HG02981 (cell line): ENCODE results near the gene SHH.

Source experiments
- ATAC-seq: cut with Tn5 transposase; IDR thresholded peaks from one replicate; pipeline ENCODE4 v1.9.1; 2021; ENCODE audit warnings: mild to moderate bottlenecking, moderate library complexity; ENCODE audit not compliant: unreplicated experiment

The SHH gene

DNA sequence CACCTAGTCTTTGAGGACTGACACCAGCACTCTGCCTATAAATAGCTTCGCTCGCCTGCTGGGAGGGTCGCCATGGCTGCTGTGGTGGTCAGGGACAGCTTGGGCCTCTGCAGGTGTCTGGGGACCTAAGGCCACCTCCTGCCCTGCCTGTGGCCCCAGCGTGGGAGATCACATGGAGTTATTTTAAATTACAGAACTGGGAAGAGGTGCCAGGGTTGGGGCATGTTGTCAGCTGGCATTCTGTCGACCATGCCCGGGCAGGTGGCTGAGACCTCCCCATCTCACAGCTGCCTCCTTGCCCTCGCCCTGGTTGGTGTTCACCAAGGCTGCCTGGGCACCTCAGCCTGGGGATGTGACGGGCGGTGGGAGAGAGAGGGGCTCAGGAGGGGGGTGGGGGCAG, 18.1 kb downstream of the SHH start:
- ATAC-seq = no peak

DNA sequence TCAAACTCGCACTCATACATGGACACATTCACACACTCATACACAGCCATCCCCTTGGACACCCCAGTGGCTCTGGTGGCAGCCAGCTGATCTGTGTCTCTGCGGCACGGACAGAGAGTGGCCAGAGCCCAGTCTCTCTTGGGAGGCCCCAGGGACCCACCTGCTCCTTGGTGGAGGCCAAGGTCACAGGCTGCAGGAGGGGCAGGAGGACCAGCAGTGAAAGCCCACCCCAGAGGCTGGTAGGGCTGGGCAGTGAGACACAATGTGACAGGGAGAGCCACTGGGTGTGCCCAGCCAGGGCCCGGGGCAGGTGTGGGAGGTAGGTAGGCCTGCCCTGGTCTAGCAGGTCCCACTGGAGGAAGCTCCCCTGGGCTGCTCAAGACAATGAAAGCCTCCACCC, 18.5 kb downstream of the SHH start:
- ATAC-seq = no peak

DNA sequence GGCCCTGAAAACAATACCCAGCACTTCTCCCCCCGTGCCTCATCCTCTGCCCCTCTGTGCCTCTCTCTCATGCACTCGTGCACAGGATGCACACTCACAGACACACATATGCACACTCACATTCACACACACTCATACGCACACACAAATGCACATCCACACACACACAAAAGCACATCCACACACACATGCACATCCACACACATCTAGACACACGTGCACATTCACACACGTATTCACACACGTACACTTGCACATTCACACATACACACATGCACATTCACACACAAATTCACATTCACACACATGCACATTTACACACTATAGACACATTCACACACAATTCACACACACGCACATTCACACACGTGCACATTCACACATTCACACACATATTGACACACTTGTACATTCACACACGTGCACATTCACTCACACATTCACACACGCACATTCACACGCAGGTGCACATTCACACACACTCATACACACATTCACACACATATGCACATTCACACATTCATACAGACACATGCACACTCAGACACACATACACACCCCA, 19.2 kb downstream of the SHH start:
- ATAC-seq = no peak

DNA sequence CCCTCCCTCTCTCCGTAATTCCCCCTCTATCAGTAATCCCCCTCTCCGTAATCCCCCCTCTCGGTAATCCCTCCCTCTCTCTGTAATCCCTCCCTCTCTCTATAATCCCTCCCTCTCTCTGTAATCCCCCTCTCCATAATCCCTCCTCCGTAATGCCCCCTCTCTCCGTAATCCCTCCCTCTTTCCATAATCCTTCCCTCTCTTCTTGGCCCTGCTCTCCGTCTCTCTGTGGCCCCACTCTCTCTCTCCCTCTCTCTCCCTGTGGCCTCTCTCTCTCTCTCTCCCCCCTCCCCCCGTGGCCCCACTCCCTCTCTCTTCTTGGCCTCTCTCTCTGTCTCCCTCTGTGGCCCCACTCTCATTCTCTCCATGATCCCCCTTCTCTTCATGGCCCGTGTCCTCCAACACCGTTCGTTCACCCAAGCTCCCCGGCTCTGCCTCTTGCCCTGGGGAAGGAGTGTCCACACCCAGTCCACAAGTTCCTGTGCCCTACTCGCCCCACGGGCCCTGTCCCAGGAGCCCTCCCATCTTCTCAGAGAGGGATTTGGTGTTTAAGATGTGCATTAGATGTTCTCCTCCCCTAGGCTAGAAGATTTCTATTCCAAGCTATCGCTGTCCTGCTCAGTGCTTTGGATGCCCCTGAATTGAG, 19.8 kb downstream of the SHH start:
- no peak for ATAC-seq

DNA sequence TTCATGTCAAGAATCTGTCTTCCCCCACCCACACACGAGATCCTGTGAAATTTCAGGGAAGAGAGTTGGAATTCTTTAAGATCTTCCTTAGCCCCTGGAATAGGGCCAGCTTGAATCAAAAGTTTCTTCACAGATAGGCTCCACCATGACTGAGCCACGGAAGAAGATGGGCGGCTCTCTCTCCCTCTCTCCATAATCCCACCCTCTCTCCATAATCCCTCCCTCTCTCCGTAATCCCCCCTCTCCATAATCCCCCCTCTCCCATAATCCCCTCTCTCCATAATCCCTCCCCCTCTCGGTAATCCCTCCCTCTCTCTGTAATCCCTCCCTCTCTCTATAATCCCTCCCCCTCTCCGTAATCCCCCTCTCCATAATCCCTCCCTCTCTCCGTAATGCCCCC, 20.4 kb downstream of the SHH start:
- ATAC-seq = no peak

DNA sequence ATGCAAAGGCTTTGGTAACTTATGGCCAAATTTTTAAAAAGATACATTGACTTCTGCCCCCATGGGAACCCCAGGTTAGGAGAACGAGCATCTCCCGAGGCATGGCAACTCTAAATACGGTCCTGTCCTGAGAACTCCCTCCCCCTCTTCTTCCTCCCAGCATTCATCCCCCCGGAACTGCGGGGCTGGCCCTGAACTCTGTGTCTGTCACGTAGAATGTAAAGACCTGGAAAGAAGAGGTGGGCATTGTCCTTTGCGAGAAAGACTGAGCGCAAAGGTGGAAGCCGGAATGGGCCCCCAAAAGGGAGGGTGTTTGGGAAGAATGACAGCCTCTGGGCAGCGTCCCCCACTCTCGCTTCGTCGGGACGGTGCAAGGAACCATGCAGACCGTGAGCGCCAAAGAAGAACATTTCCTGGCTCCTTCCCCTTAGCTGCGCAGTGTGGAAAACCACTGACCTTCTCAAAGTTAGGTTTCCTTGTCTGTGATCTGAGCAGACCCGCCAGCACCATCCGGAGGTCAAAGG, 21.0 kb downstream of the SHH start:
- no peak for ATAC-seq

DNA sequence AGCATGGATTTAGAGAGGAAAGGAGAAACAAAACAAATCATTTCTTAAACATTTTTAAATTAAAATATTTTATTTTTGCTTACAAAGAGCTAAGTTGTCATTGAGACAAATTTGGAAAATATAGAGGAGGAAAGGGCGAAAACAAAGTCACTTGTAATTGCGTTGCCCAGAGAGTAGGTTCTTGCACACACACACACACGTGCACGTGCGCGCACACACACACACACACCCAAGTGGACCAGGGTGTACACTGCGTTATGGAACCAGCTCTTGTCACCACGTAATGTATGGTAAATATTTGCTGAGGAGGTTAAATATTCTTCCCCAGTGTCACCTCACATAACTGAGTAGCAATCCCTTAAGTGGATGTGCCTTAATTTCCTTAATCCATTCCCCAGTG, 21.6 kb downstream of the SHH start:
- ATAC-seq = no peak

DNA sequence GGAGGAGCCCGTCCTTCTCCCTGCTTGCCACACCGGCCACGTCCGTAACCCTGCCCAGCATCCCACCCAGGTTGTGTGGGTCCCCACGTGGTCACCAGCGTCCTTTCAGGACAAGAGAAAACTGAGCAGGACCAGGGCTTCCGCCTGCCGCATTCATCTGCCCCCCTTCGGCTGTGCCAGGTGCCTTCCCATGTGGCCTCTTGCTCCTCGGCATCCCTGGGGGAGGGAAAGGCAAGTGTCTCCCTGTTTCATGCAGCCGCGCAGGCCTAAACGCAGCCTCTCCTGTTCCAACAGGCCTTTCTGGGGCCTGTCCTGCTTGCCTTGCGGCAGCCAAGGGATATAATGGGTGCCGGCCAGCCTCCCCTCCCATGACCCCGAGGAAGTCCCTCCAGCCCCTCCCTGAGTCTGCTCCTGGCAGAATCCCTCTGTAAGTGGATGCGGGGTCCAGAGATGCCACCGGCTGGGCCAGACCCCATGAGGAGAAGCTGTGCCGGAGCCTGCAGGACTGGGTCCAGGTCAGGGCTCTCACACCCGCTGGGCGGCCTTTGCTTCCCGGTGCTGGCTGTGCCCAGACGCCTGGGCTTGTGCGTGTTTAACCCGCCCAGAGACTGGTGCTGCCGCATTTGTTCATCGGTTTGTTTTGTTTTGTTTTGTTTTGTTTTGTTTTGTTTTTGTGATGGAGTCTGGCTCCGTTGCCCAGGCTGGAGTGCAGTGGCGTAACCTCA, 23.1 kb downstream of the SHH start:
- ATAC-seq = no peak

DNA sequence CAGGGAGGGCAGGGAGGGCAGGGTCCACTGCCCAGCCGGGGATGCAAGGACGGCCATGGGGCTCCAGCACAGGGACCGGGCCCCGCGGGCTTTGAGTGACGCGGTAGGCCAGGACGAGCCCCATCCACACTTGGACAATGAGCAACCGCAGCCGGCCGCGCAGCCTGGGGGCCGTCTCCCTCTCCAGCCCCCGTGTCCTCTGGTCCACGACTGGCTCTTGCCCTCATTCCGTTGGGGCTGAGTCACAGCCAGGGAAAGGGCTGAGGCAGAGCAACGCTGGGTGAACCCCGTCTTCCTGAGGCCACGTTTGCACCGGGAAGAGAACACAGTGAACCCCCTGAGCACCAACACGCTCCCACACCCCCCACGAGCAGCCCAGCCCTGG, 23.7 kb downstream of the SHH start:
- no peak for ATAC-seq

DNA sequence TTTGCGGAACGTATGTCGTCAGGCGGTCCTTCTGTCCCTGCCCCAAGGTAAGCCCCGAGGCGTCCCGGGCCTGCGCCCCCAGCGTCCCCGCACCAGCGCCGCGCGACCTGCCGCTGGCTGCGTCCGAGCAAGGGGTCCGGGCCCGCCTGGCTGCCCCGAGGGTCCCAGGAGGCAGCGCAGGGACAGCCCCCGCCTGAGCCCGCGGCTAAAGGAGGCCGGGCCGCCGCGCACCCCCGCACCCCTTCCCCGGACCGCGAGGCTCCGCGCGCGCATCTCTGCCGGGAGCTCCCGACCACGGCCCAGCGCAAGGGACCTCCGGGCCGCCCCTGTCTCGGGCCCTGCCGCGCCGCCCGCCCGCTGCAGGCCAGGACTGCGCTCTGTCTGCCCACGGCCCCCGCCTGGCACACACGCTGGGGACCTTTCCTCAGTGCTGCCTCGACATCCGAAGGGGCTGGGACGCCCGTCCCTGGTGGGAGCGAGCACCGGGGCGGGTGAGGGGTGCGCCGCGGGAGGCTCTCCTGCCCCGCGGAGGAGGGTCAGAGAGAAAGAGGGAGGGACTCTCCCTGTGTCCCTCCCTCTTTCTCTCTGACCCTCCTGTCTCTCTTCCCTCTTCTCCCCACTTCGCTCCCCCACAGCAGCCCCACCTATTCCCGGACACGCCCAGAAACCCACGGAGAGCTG, 25.0 kb downstream of the SHH start:
- ATAC-seq = no peak

DNA sequence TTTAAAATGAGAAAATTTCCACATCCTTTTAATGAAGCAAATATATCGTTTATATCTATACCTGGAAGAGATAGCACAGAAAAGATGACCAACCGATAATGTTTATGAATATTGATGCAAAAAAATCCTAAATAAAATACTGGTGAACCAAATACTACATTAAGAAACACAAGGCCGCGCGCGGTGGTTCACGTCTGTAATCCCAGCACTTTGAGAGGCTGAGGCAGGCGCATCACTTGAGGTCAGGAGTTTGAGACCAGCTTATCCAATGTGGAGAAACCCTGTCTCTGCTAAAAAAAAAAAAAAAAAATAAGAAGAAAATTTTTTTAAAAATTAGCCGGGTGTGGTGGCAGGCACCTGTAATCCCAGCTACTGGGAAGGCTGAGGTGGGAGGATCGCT, 25.8 kb downstream of the SHH start:
- ATAC-seq = no peak

DNA sequence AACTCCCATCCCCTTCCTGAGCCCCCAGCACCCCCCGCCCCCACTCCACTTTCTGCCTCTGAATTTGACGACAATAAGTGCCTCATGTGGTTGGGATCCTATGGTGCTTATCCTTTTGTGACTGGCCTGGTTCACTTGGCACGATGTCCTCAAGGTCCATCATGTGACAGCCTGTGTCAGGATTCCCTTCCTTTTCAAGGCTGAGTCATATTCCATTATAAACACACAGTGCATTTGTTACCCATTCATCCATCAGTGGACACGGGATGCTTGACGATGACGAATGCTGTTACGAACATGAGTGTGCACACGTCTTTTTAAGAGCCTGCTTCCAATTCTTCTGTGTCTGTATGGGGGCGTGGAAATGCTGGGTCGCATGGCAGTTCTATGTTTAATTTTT, 26.7 kb downstream of the SHH start:
- ATAC-seq = no peak

DNA sequence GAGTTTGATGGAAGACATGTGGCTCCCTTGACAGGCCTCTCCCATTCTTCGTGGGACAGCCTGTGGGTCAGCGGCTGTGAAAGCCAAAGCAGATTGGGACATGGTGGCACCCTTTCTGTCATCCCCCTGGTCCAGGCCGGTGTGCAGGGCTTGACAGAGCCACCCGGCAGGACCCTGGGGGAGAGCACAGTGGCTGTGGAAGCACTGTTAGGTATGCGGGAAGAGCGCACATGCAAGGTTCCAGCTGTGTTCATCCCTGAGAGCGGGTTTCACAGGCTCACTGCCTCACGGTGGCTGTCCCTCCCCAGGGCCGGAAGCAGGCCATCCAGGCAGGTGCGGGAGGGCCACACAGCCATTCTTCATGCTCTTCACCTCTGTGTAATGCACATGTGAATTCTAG, 29.8 kb downstream of the SHH start:
- no peak for ATAC-seq

DNA sequence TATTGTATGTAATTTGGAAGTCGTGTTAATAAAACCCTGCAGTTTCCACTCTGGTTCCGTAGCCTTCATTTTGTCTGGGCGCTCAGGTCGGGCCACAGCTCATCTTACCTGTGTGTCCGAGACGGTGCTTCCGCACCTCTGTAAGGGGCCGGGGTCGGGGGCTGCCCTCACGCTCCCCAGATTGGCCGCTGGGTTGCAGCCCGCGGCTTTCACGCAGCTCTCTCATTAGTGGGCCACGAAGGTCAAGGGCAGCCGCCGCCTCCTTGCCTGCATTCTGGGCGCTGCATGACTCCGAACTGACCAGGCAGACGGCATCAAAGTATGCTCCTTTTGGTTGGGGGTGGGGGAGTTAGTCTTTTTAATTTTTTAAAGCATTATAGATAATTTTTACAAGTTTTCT, 30.8 kb downstream of the SHH start:
- ATAC-seq = no peak

DNA sequence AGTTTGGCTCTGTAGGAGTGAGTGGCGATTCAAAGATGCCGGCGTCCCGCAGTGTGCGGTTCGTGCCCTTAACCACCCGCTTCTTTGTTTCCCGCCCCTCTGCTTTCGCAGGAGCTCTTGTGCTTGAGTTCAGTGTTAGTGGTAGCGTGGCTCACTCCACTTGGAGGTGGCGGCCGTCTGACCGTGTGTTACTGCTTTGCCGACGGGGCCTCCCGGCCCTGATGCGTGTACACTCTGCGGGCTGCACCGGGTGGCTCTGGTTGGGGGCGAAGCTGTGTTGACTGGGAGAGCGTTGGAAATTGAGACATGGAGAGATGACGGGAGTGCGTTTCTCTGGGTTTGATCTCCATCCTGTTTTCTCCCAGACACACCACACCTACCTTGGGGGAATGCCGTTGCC, 31.4 kb downstream of the SHH start:
- ATAC-seq = no peak

DNA sequence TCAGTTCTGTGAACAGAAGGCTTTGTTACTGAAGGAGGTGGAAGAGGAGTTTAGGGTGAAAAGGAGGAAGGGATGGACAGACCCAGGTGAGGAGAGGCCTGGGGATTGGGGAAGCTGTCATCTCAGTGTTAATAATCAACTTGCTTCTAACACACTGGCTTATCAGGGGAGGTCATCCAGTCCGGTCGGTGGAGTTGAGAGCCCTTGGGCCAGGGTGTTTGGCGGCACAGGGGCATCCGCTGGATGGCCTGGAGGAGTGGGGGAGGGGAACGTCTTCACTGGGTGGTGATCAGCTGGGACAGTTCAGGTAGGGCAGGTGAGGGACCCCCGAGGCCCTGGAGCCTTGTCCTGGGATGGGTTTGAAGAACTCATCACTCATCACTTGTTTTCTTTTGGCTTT, 33.9 kb downstream of the SHH start:
- ATAC-seq = no peak

DNA sequence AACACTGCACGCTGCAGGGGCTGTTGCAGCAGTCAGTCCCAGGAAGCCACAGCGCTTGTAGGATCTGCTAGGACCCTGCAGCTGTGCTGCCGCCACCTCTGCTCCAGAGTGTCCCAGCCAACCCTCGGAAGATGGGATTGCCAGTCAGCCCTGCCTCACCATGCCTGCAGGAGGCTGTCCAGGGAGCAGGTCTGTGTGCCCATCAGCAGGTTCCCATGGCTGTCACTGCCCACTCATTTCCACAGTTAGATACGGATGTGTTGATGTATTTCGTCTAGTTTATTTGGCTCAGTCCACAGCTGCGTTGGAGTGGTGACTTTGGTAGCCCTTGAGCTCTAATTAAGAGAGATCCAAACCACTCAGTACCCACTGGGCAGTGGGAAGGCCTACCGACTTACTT, 35.7 kb downstream of the SHH start:
- ATAC-seq = no peak

DNA sequence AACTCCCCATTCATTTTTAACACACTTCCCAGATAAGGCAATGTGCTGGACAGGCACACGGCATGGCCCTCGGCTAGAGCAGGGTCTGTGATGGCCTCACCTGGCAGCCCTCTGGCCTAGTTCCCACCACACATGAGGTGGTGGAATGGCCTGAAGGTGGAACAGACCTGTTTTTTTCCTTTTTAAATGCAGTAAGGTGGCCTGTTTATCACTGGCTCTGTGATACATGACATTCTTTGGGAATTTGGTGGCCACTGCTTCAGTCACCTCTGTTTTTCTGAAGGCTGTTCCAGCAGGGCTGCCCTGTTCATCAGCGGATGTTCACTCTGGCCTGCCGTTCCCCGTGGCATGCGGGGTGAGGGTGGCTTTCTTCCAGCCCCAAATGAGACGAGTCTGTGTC, 36.6 kb downstream of the SHH start:
- ATAC-seq = no peak

DNA sequence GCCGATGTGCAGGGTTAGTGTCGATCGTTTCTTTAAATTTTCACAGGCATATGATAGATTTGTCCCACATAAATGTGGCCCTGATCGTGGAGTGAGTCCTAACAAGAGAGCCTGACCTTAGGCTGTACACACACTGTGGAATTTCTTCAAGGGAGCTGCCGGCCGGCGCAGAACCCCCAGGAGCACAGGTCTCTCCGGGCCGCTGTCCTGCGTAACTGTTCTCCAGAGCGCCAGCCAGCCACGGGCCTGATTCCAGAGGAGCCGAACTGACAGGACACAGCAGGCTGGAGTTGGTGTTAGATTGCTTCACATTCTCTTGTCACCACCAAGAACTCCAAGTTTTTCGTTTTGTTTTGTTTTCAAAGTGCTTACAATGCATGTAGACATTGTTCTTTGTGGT, 37.3 kb downstream of the SHH start:
- no peak for ATAC-seq

DNA sequence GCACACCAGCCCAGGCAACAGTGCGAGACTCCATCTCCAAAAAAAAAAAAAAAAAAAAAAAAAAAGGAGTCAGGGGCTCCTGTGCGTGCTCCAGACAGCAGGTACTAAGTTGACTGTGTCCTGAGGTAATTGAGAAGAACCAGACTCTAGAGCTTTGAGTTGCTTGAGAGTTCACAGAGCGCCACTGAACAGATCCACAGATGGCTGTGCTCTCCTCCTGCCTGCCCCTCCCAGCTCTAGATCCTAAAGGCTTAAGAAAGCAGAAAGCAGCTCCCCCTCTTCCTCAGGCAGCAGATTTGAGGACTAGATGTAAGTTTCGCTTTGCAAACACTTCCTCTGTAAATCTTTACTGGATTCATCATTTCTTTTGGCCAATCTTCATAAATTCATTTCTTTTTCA, 38.7 kb downstream of the SHH start:
- no peak for ATAC-seq

DNA sequence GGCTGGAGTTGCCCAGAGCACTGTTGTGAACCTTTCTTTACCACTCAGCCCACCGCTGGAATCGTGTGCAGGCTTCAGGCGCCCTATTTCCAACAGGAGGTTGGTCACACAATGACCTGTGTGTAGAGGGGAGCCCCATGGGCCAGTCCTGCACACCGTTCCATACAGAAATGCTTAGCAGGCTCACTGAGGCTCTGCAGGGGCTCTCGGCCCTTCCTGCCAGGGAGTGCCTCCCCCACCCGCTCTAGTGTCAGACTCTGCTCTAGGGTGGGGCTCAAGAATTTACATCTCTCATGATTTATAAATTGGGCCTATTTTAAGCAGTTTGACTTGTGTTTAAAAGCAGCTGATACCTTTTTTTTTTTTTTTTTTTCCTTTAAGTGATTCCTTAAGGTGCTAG, 42.0 kb downstream of the SHH start:
- no peak for ATAC-seq

DNA sequence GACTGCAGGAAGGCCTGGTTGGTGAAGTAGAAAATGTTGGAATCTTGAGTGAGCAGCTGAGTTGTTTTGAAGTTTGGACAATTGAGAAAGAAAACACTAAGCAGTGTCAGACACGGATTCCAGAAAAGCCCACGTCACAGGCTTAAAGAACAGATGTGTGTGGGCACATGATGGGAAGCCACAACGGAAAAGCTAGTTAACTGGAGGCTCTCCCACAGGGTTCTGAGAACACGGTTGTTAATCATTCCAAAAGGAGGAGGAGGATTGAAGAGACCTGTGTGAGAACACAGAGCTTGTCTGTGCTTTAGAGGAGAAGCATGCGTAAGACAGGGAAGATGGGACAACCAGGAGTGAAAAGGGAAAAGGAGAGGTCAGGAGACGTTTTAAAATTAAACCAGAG, 42.6 kb downstream of the SHH start:
- no peak for ATAC-seq
